Omental fat pad (tissue), 4 donors: ENCODE measurements around the gene TRMT2A. TPM values are rescaled to one million over a fixed set of nuclear protein-coding genes. Genes with fewer than 3 reads are reported as not detected.

ENCODE experiments used
- ATAC-seq: fragments of 150-250 bp; one replicate; pipeline ENCODE4 v1.9.1; 2016; ENCODE audit warnings: mild to moderate bottlenecking, moderate library complexity; ENCODE audit not compliant: low FRiP score
- DNase-seq: peaks from one replicate; pipeline ENCODE4 v3.0.0-alpha.2; 2019; ENCODE audit warnings: low spot score
- CTCF ChIP-seq, 3 donors: fragments of 450-650 bp; IDR thresholded peaks; one replicate each; pipeline ENCODE4 v1.5.1; 2016 to 2017; ENCODE audit warnings: antibody characterized with exemption in 3 of 3, mild to moderate bottlenecking in 3 of 3, moderate library complexity in 2 of 3
- total RNA-seq, 4 donors: library from RNA; depleted of rRNA; stranded (reverse); fragments of >200 nt; gene quantifications; one replicate each; pipeline ENCODE4 v1.1.0, GENCODE V29; 2016

The TRMT2A gene
- total RNA-seq, 4 donors from 2014 or later, result 32.4 to 58.5 (median 49.0) TPM

- no peak for ATAC-seq
- no peak for DNase-seq
- TF ChIP-seq CTCF (IDR thresholded peaks at IDR 0.05), result no peak
Measured at GRCh38 chr22:20154602-20155187, 37.7 kb upstream of the TRMT2A start.

GRCh38 chr22:20153945-20154344, 36.9 kb upstream of the TRMT2A start:
- DNase-seq (no peak), ATAC-seq (no peak)
- no peak for TF ChIP-seq CTCF (IDR thresholded peaks at IDR 0.05)

GRCh38 chr22:20152464-20152890, 35.5 kb upstream of the TRMT2A start:
- DNase-seq (no peak), ATAC-seq (no peak)
- TF ChIP-seq CTCF (IDR thresholded peaks at IDR 0.05), result no peak

GRCh38 chr22:20151276-20151588, 34.2 kb upstream of the TRMT2A start:
- DNase-seq (no peak), ATAC-seq (no peak)
- no peak for TF ChIP-seq CTCF (IDR thresholded peaks at IDR 0.05)

- ATAC-seq (no peak), DNase-seq (no peak)
Measured at GRCh38 chr22:20150381-20151275, 33.6 kb upstream of the TRMT2A start, which contains the start of gene CCDC188. Gene CCDC188 (minus strand): TSS chr22:20151055. CDS start chr22:20150986, 69 bp downstream.

More at GRCh38 chr22:20150381-20151275, 33.6 kb upstream of the TRMT2A start, which contains the start of gene CCDC188:
- no peak for TF ChIP-seq CTCF (IDR thresholded peaks at IDR 0.05)
